ENCODE measurements around the gene ASPN.

DNA sequence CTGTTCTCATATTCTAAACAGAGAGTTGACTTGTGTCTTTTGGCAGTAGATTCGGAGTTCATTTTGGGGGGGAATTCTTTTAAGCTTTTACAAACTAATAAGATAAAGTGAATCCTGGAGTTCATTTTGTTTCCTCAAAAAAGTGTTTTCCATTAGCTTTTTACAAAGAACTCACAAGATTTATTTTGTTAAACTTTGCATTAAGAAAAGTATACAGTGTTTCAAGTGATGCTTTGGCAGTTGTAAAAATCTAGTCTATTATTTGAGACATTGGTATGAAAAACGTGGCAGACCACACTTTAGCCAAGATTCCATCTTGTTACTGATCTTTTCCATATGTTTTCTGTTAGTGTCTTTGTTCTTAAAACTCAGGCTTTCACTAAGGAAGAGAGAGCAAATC lies 56.8 kb downstream of the ASPN start:
- TF ChIP-seq CTCF (IDR thresholded peaks at IDR 0.05; ENCODE audit: poor library complexity, severe bottlenecking) (no peak), EP300 (conservative IDR thresholded peaks at IDR 0.05; ENCODE audit: poor library complexity, severe bottlenecking) (no peak), EZH2 (IDR thresholded peaks at IDR 0.05; ENCODE audit: borderline replicate concordance, insufficient read depth, low read length, poor library complexity, severe bottlenecking) (no peak), RAD21 (conservative IDR thresholded peaks at IDR 0.05) (no peak), REST (IDR thresholded peaks at IDR 0.05; ENCODE audit: borderline replicate concordance) (no peak)

All from neural cell (in vitro differentiated cells).